ENCODE measurements around the gene SFRP2.

Gene SFRP2

DNA sequence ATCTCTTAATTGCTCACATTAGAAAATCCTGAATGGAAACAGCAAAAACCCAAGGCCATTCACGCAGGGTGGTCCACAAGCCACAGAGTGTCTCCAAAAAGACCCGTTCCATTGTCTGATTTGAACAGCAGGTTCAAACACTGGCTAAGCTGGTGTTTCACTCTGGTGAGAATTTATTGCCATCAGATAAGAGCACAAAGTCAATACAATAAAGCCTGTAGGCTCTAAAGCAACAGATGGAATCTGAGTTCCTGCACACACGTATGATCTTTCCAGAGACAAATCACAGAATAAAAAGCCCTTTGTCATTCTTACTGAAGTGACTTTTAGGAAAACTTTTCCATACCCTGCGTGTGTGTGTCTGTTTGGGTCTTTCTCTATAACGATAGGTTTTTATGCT, 5.1 kb upstream of the SFRP2 start:
- no peak for DNase-seq

DNA sequence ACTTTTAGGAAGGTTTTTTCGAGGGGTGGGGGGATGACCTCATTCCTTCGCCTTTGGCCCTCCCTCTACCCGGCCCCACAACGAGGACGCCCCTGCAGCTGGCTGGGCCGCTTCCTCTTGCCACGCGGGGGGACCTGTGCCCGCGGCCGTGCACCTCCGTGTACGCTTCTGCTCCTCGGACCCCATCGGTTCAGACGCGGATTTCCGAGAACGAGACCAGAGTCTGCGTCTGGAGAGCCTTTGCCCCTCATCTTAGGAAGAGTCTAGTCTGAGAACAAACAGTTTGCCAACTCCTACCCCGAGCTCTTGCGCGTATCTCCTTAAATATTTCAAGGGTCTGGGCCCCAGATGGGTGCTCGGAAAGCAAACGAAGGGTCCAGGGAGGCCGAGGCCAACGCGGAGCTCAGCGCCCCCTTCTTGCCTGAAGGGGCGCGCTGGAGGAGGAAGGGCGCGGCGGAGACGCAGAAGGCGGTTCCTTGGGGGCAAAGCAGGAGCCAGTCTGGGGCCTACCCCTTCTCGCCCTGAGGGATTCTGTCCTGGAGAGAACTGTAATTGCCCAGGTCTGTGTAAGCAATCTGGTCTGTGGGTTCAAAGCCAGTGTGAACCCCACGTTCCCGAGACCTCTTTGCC, 3.9 kb upstream of the SFRP2 start:
- DNase-seq: peak; percentile 54

DNA sequence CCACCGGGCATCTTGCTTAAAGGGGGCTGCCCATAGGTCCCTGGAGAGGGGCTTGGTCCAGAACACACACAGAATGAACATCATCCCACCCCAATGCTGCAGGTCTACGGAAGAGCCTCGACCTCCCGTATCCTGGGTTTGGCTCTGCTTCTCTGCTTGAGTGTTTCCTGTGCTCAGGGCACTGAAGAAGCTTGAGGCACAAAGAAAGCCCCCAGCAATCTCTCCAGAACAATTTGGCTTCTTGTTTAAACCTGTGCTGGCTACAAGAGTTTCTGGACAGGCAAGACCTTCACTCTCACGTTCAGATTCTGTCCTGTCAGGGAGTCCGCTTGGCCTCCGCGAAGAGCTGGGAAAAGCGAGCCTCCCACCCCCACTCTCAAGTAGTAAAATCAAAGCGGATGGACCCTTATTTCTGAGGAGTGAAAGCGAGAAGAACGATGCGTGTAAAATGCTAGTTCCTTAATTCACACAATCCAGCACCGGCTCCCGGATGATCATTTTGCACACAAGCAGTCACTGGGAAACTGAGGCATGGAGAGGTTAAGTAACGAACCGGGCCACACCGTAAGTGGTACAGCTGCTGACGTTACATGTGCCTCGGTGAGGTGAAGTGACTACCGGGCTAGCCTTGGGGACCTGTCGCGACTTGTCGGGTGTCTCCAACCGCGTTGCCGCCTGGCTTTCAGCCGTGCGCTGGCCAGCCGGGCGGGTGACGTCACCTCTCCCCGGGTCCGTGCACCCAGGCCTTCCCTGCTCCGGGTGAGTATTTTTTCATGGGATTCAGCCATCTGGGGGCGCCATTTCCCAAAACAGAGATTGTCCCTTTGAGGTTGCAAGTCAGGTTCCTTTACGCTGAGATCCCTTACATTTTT, 3.1 kb upstream of the SFRP2 start:
- DNase-seq: peak; percentile 73

DNA sequence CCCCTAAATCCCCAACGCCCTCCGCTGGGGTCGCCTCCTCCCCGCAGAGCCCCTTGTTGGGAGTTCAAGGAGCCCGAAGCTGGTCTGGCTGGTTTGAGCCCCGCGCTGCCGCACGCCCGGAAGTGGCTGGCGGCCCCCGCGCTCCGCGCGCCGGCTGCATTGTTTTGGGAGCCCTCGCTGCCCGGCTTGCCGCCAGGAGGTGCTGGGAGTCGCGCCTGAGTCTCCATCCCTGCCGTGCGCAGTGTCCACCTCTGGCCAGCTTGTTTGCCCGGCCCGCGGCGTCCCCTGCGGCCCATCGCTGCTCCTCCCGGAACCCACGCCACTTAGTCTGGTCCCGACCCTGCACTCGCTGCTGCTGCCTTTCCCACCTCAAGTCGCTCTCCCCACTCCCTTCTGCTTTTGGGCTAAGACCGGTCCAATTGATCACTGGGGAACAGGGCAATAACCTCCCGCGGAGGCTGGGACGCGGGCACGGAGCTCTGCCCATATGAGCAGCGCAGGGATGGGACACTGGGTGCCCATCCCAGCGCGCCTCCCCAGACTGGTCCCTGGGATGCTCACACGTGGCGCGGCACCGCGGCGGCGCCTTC, 2.2 kb upstream of the SFRP2 start:
- DNase-seq: peak; percentile 75

DNA sequence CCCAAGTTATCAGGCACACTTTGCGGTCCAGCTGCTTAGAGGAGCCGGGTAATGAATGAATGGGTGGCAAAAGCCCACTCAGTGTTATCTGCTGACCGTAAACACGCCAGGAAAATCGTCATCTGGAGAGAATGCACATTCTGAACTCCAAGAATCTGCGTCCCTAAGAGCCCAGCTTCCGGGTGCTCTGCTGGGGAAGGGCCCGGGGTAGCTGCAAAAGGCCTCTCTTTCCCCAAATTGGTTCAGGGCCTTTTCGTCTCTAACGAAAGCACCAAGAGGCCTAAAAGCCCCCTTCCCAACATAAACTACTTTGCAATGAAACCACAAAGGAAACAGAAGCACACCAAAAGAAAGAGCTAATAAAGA, 1.6 kb upstream of the SFRP2 start:
- no peak for DNase-seq

DNA sequence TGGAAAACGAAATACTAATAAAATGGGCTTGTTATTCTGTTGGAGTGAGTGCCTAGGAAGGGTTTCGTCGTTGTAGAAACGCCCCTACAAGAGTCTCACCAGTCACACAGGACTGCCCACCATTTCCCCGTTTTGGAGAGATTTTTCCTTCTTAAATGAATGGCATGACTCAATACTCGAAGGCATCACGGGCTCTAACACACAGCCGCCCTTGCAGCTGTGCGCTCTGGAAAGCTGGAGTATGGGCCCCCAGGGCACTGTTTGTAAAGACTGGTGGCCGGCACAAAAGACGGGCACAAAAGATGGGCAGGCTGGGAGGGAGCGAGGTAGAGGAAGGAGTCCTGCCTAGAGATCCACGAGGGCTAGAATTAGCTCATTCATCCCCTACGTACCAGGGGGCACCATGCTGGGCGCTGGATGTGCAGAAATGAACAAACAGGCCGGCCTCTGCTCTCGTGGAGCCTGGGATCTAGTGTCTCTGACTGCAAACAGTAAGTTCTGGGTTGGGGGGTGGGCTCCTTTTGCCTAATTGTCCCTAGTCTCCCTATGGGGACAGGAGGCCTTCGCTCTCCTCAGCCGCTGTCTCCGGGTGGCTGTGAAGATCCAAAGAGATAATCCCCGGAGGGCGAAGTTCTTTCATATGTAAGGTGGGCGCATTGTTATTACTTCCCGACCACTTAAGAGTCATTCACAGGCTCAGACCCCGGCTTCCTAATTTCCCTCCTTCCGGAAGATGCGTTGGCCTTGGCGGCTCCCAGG, 1.0 kb upstream of the SFRP2 start:
- DNase-seq: peak; percentile 56

DNA sequence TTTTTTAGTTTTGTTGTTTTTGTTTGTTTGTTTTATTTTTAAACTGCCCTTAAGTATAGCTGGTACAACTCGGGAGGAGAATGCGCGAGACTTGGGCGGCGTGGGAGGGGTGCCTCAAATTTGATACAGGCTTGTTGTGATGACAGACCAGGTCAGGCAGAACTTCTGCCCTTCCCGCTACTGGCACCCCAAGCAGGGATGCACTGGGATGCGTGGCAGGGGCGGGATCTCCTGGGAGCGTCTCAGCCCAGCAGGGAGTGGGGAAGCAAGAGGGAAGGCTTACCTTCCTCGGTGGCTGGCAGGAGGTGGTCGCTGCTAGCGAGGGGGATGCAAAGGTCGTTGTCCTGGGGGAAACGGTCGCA, 851 bp downstream of the SFRP2 start:
- DNase-seq: no peak

DNA sequence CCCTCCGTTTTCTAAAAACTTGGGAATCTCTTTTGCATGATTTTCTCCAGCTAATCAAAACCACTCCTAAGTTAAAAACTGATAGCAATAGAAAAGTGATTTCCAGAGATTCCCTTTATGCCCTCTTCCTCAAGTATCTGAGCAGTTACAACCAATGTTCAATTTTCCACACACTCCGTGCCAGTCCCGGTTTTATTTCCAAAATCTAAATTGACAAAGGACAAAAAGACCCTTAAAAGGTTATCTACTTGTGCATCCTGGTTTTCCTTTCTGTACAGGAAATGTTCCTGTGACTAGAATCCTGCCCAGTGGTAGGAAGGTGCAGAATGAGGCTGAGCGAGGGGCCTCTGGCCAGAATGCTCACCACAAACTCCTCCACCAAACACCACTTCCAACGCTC, 1.3 kb downstream of the SFRP2 start:
- no peak for DNase-seq

DNA sequence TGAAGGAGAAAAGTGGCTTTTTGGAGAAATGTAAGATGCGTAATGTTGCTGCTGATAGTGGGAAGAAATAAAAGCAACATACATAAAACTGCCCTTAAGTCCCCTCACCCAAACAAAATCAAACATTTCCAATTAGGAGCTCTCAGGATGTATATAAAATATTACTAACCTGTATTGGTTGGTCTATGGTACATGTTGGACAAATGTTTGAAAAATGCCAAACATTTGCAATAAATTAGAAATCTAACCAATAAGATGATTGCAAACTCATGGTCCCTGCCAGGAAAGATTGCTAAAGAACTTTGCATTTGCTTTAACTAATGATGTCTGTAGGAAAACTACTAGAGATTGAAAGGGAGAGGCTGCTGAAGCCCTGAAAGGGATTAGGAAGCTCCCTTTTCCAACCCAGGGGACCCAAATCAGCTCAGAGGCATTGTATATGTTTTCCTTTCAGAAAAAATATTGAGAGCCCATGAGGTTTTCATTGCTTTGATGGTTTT, 1.8 kb downstream of the SFRP2 start:
- DNase-seq: no peak

DNA sequence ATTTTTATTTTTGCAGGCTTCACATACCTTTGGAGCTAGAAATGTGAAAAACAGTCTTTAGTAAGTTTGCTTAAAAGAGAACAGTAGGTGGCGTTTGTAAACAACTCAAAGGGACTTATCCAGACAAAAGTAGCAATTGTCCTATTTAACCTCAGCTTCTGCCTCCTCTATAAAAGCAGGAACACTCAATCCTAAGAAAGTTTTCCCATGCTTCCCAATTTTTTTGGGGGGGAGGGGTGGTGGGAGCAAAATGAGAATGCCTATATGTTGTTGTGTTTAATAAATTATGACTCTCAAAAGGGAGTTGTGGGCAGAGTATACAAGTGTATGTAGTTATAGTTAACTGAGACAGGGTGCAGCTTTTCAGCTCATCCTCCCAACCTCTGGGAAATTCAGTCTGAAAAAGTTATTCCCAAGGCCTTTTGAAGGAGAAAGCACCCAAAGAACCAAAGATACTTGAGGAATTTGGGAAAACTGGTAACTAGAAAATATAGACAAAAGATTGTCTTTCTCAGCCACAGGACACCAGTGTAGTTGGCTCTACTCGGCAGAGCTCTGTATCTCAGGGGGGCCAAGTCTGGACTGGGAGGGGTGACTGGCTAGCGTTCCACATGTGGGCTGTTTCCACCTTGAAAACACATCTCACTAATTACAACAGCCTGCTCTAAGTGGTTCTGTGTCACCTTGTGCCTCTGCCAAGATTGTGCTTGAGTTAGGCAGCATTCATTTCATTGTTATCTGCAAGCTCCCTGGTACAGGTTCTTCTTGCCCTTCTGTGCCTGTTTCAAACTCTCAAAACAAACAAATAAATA, 2.8 kb downstream of the SFRP2 start:
- no peak for DNase-seq

DNA sequence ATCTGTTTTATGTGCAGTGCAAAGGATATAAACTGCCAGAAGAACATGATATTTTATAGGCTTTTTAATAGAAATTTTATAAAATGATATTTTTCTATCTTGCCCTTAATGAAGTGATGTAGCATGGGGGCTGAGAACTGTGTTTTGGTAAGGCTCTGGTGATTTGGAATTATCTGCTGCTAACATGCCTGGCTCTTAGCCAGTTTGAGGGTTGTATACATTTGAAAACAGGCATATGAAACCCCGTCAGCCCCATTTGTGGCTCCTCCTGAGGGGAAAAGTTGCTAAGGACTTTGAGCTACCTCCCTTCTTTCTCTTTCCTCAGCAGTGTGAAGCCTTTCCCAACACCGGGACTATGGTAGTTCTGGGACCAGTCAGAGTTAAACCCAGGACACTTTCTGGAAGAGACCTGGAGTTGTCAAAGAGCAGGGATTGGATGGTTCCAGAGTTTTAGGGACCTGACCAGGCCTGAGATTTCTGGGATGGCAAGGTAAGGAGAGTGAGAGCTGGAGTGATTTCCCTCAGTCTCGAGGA, 4.7 kb downstream of the SFRP2 start:
- no peak for DNase-seq

DNA sequence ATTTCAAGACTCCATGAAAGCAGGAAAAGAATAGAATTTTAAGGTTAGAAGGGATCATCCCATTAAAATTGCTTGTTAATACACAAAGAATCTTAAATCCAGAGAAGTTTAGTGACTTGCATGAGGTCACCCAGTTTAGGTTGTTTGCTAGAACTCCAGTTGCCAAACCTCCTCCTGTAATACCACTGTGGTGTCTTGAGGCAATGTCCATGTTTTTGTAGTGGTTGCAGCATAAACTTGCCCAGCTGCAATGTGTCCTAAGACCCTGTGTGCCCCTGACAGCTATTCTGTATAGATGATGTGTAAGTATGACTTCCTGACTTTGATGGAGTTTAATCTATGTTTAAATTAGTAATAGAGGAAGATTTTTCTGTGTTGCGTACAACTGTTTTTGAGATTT, 6.3 kb downstream of the SFRP2 start:
- no peak for DNase-seq

DNA sequence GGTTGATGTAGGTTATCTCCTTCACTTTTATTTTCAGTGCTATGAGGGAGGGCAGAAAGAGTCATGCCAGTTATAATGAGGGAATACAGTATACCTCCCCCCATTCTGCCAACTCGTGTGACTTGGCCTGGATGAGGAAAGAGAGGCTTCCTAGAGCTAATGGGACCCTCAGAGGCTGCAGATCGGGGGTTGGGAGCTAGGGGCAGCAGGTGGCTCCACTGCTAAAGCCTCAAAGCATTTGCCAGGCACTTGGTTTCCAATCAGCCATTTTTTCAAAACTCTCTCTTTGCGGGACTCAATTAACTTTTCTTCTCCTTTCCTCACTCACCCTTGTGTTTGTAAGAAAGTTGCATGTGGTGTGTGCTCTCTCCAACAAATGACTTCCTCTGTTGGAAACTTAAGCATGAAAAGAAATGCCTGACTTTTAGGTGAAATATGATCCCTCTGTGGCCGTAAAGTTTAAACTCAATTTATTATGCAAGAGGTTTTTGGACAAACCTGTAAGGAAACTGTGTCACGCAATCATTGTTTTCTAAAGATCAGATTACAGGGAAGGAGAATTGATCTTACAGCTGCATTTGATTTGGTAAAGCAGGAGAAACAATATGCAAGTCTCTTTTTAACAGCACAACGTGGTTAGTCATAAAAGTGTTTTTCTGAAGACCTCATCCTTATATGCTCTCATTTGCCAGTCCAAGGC, 7.0 kb downstream of the SFRP2 start:
- no peak for DNase-seq

DNA sequence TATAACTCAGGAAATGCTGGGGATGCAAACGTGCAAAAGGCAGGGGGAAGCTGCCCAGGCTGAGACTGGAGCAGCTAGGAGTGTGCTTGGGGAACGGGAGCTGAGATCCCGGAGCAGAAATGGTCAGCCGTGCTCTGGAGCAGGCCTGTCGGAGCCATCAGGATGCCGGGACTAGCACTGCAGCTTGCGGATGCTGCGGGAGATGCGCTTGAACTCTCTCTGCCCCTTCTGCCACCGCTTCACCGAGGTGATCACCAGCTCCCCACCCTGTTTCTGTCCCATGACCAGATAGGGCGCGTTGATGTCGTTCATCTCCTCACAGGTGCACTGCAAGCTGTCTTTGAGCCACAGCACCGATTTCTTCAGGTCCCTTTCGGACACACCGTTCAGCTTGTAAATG, 7.6 kb downstream of the SFRP2 start:
- DNase-seq: no peak

DNA sequence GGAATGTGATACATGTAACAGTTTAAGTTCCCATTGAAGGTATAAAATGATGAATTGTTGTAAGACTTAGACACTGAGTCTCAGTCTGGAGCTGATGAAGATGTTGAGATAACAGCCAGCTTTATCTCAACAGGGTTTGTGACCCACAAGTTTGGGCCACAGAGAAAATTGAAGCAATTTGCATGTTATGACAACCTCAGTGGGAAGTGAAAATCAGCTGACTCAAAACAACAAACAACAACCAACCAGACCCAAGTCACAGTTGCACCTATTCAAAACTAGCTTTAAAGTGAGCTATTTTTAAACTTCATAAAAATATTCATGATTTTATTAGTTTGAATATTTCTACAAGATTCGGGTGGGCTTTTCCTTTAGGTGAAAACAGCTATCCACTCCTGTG, 8.0 kb downstream of the SFRP2 start:
- DNase-seq: no peak

DNA sequence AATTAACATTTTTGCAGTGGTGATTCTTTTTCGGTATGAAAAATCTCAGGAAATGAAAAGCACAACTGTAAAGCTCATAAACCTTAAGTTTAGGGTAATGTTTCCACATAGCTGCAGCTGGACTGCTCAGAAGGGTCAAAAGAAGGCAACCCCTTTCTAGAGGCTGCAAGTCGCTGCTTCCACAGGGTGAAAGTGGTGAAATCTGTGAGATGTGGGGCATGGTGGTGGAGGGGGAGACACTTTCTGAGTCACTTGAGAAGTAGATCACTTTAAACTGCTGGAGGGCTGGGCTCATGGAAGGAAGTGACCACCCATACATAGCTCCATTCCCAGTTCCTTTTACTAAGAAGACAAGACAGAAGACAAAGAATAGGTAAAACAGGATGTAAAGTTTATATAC, 8.7 kb downstream of the SFRP2 start:
- DNase-seq: no peak

DNA sequence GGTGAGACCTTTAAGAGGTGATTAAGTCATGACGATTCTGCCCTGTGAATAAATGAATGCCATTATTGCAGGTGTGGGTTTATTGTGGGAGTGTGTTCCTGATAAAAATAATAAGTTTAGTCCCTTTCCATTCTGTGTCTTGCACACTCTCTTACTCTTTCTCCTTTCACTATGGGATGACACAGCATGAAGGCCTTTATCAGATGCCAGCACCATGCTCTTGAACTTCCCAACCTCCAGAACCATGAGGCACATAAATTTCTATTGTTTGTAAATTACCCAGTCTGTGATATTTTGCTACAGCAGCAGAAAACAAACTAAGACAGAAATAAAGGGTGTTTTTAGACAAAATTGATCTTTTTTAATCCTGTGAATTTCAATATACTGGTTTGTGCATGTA, 10.5 kb downstream of the SFRP2 start:
- DNase-seq: no peak

DNA sequence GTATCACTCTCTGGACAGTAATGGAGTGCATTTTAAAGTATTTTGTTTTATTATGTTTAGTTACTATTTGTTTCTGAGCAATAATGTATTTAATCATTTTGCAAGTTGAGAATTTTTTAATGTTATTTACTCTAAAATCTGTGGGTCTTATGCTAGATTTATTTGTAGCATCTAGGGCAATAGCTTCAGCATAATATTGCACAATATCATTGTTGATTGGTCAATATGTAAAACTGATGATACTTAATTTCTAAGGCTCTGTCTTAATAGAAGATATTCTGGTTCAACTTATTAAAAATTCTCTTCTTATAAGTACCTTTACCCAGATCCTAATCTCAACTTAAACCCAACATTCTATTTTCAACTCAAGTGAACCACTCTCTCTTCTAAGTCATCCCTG, 11.5 kb downstream of the SFRP2 start:
- no peak for DNase-seq

DNA sequence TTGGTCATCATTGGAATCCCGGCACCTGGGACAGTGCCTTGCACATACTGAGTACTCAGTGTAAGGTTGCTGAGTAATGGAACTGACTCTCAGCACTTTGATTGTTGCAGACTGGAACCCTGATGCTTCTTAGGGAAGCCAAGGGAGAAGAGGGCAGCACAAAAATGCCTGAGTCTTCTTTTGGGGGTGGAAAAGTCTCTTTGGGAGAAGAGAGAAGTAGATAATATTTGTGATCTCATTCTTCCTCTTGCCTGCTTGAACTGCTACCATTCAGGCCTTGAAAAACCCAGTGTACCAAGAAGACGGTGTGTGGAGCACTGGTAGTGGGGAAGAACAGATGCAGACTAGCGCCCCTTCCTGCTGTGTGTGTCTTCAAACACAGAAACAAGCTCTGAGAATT, 12.3 kb downstream of the SFRP2 start:
- DNase-seq: no peak

DNA sequence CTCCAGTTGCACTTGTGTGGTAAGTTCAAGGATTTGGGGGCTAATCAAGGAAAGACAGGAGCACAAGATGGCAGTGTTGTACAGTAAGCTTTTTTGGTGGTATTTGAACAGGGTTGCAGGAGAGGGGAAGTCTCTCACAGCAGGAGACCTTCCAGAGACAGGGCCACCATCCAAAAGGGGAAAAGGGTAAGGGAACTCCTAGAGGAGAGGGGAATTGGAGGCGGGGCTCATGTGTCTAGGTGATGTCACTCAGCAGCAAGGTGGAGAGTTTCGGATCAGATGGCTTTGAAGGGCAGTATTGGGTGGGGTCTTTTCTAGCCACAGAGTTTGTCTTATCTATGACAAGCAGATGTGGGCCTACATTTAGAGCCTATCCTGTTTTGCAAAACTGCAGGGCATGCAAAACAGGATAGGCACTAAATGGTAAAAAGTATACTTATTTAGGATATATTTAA, 15.6 kb downstream of the SFRP2 start:
- no peak for DNase-seq

DNA sequence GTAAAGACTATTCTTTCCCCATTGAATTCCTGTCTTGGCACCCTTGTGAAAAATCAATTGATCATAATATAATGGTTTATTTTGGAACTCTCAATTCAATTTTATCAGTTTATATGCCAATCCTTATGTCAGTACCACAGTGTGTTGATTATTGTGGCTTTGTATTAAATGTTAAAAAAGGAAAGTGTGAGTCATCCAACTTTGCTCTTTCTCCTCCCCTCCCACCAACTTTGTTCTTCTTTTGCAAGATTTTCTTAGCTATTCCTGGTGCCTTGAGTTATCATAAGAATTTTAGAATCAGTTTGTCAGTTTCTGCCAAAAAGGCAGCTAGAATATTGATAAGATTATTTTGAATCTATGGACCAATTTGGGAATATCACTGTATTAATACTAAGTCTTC, 17.8 kb downstream of the SFRP2 start:
- DNase-seq: no peak

DNA sequence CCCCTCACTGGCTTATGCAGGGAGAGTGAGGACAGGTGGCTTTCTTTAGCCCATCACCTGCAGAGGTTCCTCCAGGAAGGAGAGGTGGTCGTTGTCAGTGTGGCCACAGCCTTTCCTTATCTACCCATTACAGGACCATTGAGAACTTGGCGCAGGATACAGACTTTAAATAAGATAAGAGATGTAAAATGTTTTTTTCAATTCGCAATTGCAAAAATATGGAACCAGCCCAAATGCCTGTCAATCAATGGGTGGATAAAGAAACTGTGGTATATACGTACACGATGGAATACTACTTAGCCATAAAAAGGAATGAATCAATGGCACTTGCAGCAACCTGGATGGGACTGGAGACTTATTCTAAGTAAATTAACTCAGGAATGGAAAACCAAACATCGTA, 22.1 kb downstream of the SFRP2 start:
- DNase-seq: no peak
